HG03060 (cell line): ENCODE data around the gene AGR3.
A peak's percentile ranks its signal among the peaks of the same experiment; 100 is the strongest.

Source experiments
- ATAC-seq: cut with Tn5 transposase; IDR thresholded peaks from one replicate; pipeline ENCODE4 v1.9.1; 2021; ENCODE audit warnings: low read depth, moderate number of reproducible peaks; ENCODE audit not compliant: unreplicated experiment

AGR3 gene

DNA sequence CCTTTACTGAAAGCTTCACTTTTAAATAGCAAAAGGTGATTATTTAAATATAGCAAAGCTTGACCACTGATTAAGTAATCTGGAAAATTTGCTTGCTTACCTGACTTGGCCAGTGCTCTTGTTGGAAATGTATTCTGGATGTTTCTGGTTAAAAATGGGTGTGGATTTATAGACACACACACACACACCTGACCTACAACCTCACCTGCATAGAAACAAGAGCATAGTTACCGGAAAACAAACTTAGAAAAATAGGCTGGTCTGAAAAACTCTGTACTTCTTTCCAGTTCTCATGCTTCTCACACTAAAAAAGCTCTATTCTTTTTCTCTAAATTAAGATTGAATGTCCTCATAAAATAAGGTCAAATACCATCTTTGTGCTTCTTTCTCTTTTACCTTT is at the start of gene AGR3:
Gene AGR3, minus strand, starts transcription at position 140 of the 400 bp plus-strand sequence. CDS start 3,365 bp downstream, outside the sequence.
- ATAC-seq = no peak

DNA sequence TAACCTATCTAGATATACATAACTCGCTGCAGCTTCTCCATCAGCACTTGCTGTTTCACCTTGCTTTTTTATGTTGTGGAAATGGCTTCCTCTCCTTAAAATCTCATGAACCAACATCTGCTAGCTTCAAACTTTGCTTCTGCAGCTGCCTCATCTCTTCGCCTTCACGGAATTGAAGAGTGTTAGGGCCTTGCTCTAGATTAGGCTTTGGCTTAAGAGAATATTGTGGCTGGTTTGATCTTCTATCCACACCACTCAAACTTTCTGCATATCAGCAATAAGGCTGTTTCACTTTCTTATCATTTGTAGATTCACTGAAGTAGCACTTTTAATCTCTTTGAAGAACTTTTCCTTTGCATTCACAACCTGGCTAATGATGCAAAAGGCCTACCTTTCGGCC is 49.2 kb upstream of the AGR3 start:
- ATAC-seq = no peak

DNA sequence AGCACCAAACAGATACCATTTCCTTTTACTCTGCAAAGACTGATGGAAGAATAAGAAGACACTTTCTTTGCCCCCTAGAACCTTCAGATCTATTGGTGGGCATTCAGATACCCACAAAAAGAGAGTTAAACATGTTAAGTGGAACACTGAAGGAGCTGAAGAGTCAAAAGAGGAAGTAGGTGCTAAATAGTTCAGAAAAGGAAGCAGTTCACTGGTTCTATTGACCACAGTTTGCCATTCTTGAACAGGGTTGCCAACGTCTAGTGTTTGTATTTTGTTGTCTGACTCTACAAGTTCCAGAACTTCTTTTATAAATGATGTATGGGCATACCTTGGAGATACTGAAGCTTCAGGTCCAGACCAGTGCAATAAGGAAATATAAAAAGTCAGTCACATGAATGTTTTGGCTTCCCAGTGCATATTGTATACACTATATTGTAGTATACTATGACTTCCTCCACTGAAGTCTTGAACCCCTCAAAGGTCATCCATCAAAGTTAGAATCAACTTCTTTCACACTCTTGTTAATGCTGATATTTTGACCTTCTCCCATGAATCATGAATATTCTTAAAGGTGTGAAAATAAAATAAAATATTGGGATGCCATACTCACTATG is 47.5 kb upstream of the AGR3 start:
- peak; percentile 88 for ATAC-seq

DNA sequence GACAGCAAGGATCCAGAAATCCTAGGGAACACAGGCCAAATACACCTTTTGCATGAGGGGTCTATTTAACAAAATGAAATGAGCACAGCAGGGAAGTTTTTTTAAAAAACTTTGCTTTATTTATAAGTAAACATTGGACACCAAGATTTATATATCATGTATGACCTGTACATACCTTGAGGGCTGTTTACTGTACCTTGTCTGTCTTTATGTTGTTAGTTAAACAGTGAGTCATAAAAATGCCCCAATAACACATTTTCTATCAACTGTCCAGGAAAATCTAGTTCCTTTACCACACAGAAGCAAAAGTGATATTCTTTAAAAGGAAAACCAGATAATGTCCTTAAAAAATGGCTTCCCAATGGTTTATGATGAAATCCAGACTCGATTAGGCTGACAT is 45.1 kb upstream of the AGR3 start:
- no peak for ATAC-seq

DNA sequence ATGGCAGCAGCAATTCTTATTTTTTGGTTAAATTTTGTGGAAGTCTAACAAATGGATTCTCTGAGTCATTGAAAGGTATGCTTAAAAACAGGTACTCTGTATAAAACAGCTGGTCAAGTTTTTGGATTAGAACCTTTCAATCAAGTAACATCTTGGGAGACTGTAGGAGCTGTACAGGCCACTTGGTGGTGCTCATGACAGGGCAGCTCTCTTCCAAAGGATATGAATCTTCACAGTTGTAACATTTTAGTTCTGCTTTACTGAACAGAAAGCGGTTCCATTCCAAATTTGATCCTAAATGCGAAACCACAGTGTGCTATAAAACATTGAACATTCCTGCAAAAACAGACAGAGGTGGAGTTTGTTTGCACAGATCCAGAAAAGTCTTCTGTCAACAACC is 44.5 kb upstream of the AGR3 start:
- no peak for ATAC-seq

DNA sequence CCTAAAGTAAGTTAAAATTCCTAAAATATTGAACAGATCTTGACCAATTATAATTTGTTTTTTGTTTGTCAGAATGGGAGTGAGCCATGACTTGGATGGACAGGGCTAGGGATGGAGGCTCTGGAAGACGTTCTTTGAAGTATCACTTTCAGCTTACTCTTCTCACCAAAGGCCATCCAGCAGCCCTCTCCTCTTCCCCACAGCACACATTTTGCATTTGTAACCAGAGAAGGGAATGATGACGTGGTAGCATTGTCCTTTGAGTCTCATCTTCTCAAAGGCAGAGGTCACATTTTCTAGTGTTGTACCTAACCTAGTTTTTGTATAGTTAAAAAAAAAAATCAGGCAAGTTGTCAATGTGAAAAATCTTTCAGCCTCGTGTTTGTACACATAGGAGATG is 43.8 kb upstream of the AGR3 start:
- no peak for ATAC-seq

DNA sequence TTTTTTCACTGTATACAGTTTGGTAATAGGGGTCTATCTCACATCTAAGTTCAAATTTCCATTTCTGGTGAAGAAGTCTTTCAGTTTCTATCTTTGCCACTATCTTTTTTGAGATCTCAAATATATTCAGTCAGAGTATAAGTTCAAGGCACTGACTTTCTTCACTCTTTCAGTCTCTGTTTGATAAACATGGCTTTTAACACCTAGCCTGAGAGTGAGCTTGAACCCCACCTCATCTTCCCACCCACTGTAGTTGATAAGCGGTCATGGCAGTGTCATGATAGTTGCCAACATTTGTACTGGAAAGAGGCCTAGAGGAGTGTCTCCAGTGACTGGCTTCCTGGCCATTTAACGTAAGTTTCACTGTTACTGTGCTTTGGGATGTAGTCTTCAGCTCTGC is 41.2 kb upstream of the AGR3 start:
- ATAC-seq = no peak

DNA sequence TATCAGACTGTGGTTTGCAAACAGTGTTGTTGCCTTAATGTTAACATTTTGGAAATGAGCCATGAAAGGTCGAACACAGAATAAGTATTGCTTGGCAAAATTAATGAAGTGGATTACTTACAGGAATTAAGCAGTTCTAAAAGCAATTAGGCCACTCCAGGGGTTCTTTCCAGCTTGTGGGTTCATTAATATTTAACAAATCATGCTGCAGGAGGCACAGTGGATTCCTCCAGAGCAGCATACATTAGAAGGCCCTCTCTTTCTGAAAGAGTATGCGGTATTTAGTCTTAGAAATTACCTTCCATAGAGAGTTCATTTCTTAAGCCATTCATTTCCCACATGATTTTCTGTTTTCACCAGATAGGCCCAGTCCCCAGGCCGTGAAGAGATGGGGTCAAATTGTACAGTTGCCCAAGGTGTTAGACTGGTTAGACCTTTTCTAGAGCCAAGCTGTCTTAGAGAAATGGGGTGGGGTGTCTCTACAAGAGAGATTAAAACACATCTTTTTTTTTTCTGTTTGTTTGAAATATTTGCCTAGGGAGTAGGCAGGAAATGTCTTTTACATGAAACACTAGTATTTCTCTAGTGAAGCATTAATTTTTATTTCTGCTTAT is 40.0 kb upstream of the AGR3 start:
- ATAC-seq = no peak

DNA sequence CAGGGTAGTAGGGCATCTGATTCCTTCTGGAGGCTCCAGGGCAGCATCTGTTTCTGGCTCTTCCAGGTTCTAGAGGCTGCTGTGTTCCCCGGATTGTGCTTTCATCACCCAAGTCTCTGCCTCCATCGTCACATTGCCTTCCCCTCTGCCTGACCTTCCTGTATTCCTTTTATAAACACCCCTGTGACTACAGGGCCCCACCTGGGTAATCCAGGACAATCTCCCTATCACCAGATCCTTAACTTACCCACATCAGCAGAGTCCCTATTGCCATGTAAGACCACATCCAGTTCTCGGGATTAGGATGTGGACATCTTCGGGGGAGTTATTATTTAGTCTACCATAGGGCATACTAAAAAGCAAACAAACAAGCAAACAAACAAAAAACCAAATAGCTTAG is 39.4 kb upstream of the AGR3 start:
- ATAC-seq = no peak

DNA sequence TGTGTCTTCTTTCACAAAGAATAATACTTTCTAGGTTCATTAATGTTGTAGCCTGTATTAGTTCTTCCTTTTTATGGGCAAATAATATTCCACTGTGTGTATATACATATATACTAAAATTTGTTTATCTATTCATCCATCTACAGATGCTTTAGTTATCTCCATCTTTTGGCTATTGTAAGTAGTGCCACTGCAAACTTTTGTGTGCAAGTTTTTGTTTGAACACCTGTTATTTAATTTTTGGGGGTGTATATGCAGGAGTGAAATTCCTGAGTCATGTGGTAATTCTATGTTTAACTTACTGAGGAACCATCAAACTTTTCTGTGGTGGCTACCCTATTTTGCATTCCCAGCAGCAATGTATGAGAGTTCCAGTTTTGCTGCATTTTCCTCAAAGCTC is 37.7 kb upstream of the AGR3 start:
- ATAC-seq = no peak

DNA sequence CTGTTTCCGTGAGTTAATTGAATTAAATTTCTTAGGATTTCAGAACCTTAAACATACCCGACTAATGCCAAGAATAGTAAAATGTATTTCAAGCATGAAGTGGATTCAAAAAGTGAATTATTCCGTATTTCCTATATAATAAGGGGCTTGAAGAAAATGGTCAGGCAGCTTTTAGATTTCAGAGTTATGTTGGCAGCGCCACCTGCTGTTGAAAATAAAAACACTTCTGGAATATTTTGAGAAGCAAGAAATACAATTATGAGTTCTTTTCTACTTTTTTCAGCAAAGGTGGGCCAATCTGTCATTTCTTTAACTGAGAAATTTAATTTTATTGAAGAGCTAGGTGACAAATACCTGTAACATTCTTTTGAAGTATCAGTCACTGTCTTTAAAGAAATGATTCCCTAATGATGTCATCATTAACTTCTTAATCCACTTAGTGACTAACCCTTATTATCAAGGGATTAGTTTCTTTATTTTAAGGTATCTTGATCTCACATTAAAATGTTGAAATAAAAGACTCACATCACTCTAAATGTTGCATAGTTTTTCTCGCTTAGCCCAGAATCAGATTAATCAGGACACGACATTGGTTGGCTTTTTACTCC is 36.6 kb upstream of the AGR3 start:
- ATAC-seq = no peak

DNA sequence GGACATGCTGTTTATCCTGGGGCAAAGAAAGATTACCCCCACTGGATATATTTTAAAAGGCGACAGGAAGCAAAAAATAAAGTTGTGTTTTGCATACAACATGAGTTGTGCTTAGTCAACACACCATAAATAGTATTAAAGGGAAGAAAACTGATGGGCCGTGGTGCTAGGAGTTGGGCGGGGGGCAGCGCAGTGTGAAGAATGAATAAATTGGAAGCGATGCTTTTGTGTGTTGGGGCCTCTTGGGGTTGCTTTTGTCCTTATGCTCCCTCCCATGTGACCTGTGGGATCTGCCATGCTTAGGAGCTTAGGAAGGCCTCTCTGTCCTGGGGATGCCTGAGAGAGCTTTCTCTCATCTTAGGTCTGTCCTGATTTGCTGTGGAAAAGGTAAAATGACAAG is 35.0 kb upstream of the AGR3 start:
- no peak for ATAC-seq

DNA sequence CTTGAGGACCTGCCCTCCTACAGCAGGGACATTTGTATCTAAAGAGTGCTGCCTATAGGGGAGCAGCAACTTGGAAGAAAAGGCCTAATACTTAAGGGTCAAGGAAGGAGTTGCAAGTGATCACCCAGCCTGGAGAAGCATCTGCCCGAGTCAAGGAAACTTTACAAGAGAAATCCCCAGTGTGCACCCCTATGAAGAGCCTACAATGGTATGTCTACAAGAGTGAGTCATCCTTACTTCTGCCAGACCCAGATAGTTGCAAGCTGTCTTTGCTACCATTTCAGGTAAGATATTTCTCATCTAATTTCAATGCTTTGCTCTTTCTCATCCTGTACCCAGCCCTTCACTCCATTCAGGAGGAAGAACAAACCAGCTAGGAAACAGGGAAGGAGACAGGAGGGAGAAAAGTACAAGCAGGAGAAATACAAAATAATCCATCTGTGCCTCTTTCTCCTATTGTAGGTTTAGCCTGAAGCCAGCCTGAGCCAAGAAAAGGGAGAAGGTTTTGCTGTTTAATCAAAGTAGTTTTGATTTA is 34.4 kb upstream of the AGR3 start:
- ATAC-seq = no peak

DNA sequence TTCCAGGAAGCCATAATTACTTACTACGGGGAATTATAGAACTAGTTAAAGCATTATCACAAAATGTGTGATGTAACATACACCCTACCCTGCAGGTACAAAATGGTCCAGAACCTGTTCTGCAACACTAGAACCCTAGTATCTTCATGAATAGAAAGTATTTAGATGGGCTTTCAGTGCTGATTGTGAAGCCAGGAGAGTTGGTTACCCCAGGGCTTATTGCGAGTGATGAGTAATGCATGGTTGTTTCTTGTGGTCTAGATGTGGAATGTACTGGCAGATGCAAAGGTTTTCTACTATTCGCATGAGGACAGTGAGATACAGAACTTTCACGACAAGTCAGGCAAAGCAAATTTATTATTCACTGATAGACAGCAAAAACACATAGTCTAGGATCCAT is 33.6 kb upstream of the AGR3 start:
- no peak for ATAC-seq

DNA sequence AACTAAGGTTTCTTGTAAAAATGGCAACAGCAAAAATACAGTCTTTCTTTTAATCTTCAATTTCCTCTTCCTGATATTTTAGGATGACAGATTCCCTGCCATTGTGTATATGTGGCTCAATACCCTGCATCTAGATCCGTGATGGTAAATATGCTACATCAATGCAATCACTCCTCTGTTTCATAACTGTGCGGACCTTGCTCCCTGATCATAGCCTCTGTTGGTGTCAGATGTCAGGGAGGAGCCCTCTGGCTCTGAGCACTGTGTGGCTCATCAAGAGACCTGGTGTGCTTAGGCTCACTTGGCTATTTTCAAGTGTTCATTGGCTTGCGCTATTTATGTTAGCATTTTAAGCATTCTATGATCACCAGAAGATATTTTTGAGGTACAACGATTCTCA is 33.0 kb upstream of the AGR3 start:
- ATAC-seq = no peak

DNA sequence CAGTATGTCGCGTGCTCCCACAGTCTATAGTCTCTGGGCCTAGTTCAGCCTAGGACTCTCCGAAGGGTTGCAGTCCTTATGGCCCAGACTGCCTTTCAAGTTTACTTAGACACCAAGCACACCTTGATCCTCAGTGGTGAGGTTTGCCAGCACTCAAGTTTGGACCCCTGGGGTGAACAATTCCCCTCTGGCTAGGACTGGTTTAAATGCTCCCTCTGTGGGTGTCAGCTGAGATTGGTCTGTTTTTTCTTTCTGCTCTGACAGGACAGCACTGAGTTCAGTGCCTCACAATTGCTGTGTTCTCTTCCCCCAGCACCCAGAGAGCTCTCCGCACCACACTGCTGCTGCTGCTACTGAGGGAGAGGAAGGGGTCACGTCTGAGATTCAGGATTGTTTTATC is 31.9 kb upstream of the AGR3 start:
- no peak for ATAC-seq

DNA sequence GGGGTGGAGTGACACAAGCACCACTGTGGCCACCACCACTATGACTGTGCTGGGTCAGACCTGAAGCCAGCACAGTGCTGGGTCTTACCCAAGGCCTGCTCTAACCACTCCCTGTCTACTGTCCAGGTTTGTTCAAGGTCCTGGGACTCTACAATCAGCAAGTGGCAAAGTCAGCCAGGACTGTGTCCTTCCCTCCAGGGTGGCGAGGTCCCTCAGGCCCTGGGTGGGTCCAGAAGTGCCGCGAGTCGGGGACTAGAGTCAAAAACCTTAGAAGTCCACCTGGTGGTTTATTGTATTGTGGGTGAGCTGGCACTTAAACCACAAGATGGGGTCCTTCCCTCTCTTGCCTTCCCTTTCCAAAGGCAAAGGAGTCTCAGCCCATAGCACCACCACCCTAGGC is 30.8 kb upstream of the AGR3 start:
- no peak for ATAC-seq

DNA sequence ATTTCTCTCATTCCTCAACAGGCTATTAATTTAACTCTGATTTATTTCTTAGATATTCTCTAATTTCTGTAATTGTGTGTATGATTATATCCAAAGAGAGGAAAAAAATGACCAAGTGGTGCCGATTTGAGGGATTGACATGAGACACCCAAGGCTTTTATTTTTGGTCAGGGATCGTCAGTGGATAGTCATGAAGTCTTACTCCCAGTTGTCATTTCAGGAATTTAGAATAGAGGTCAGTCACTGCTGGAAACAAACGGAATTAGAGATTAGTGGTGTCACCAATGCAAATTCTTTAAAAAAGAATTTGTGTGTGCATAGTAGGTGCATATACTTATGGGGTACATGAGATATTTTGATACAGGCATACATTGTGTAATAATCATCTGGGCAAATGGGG is 26.8 kb upstream of the AGR3 start:
- ATAC-seq = no peak

DNA sequence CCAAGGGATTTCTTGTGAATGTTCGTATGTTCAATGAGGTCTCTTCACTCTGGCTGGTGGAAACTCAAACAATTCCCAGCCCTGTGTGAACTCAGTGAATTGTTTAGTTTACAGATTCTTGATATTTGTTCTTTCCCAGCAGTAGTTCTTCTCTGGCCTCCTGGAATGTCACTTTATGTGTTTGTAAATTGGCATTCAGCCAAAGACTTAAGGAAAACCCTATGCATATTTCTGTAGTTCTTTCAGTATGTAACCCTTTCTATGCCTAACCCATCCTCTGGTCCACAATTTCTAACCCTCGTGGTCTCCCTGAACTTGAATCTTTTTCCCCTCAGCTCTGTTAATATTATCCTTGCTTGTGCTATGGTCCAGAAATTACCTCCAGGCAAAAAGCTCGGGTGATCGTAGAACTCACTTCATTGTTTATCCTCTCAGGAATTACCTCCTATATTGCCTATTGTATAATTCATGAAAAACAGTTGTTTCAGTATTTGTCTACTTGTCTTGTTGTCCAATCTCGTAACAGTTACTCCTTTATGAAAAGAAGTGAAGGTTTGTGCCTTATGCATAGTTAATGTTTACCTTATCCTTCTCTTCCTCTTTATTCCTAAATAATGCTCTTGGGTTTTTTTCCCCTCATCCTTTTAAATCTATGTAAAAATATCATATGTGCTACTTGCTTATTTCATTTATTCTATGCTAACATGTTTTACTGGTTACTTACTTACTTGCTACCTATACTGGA is 23.7 kb upstream of the AGR3 start:
- no peak for ATAC-seq

DNA sequence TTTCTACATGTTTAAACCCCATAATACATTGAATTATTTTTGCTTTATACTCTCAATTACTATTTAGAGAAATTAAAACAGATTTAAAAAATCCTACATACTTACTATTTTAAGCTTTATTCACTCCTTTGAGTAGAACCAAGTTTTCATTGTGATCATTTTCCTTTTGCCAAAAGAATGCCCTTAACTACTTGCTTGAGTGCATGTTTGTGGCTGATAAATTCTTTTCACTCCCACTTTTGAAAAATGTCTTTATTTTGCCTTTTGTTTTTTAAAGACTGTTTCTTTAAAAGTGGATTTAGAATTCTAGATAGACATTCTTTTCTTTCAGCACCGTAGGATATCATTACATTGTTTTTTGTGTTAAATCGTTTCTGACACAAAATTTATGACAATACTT is 22.3 kb upstream of the AGR3 start:
- ATAC-seq = no peak

DNA sequence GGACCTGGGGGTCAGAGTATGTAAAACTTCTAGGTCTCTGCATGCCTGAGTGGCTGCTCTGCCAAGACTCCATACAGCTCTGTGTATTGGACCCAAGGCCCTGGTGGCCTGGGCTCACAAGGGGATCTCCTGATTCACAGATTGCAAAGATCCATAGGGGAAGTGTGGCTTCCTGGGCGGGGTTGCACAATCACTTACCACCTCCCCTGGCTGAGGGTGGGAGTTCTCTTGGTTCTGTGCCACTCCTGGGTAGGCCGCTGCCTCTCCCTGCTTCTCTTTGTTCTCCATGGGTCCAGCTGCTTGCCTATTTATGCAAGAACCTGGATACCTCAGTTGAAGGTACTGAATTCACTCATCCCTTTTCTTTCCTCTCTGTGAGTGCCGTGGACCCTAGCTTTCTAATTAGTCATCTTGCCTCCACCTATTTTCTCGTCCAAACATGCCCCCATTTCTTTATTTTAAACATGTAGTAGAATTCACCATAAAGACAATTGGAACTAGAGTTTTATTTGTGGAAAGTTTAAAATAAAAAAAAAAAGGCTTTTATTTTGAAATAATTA is 18.5 kb upstream of the AGR3 start:
- ATAC-seq = no peak
